Measurements from ENCODE around the gene TIAM2.
A peak's percentile ranks its signal among the peaks of the same experiment; 100 is the strongest.

TIAM2 gene

DNA sequence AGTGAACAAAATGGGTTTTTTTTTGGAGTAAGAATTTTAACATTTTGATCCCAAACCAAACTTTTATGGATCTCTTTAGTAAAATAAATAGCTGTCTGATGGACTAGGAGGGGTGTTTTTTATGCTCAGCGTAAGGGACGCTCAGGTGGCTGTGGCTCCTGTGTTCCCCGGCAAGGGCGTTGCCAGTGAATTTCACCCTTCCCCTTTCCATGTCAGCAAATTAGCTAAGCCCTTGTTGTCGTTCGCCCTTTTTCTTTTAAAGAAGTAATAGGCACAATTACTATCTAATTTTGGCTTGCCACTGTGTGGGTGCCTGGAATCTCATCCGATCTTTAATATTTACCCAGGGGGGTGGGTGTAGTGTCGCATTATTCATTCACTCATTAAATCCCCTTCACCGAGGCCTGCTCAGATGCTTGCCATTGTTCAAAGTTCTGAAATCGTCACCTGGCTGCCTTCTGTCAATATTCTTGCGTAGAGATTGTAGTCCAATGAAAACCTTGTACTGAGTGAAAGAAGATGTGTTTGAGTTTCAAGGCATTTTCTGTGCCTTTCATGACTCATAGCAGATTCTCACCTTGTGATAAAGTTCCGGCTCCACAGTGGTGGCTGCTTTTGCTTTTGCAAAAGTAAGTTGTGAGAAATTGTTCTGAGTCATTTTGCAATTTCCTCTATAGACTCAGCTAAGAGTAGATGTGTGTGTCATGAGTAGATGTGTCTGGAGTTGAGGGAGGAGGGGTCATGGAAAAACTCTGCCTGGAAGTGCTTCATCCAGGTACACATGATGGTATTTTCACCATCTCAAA is 228.7 kb downstream of the TIAM2 start:
- no peak overlapping the region for H2BK120ac ChIP-seq (ENCODE audit: insufficient read depth, low read length, poor library complexity)
- no peak overlapping the region for H3K23ac ChIP-seq (ENCODE audit: low read length)
- H2AFZ ChIP-seq (ENCODE audit: insufficient read depth, low read length, poor library complexity): no peak overlapping the region
- no peak overlapping the region for H3K4me2 ChIP-seq (ENCODE audit: low read length)
- H3K18ac ChIP-seq (ENCODE audit: low read length): no peak overlapping the region
- H3K27me3 ChIP-seq (ENCODE audit: insufficient read depth, low read length): no peaks in the 10 kb centered on the region
- peaks cover 3 to 6% of the 10 kb centered on the region in 2 experiments for H3K4me1 ChIP-seq (ENCODE audit: control insufficient read depth in 1 of 2, insufficient read depth in 2 of 2, low read length in 2 of 2)
- H3K9ac ChIP-seq (ENCODE audit: low read length): no peak overlapping the region
- no peak overlapping the region for H3K27ac ChIP-seq (ENCODE audit: low read depth, low read length)
- H2BK5ac ChIP-seq (ENCODE audit: low read depth, low read length, poor library complexity): no peak overlapping the region
- no peak overlapping the region for H3K14ac ChIP-seq (ENCODE audit: low read length)
- H3K36me3 ChIP-seq (ENCODE audit: control insufficient read depth in 1 of 2, insufficient read depth in 2 of 2, low read length in 2 of 2): no peaks in the 10 kb centered on the region
- H3K4me3 ChIP-seq (ENCODE audit: low read depth, low read length): no peak overlapping the region
- H4K12ac ChIP-seq (ENCODE audit: low read depth, low read length): no peak overlapping the region
- no CpG with 5 or more reads among the region's 12 CpGs for WGBS (ENCODE audit: extremely low coverage, insufficient coverage, insufficient read length)
- no peak overlapping the region for H4K91ac ChIP-seq (ENCODE audit: low read depth, low read length)
- H3K4ac ChIP-seq (ENCODE audit: low read depth, low read length): no peak overlapping the region
- peak; percentile 59 to 84 for DNase-seq
- no peak overlapping the region for H4K8ac ChIP-seq (ENCODE audit: low read depth, low read length)
- H3K79me2 ChIP-seq (ENCODE audit: control insufficient read depth, insufficient read depth, low read length, poor library complexity): no peaks in the 10 kb centered on the region
- H3K9me3 ChIP-seq (ENCODE audit: insufficient read depth, low read depth, low read length): peaks cover 2% of the 10 kb centered on the region
- H2BK12ac ChIP-seq (ENCODE audit: low read length): no peak overlapping the region
- no peaks in the 10 kb centered on the region for H3K79me1 ChIP-seq (ENCODE audit: low read length)
- no peak overlapping the region for H2AK5ac ChIP-seq (ENCODE audit: low read length)

DNA sequence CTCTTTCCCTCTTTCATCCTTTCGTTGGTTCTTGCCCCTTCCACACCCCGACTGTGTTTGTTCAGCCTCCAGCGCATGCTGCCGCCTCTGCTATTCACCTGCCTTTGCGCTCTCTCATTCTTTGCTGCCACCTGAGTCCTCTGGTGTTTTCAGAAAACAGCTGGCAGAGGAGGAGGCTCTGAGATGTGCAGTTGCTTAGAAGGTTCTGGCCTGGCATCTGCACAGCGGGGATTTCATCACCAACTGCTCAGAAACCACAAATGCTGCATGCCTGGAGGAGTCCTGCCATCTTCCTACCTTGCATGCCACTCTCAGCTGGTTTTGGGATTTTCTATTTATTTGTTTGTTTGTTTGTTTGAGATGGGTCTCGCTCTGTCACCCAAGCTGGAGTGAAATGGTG is 229.5 kb downstream of the TIAM2 start:
- Histone ChIP-seq H4K8ac (ENCODE audit: low read depth, low read length) (no peak overlapping the region), H3K4me2 (ENCODE audit: low read length) (no peak overlapping the region), H3K27me3 (ENCODE audit: insufficient read depth, low read length) (no peaks in the 10 kb centered on the region), H3K23ac (ENCODE audit: low read length) (no peak overlapping the region), H3K4me3 (ENCODE audit: low read depth, low read length) (no peak overlapping the region), H2AK5ac (ENCODE audit: low read length) (no peak overlapping the region), H3K27ac (ENCODE audit: low read depth, low read length) (no peak overlapping the region), H3K18ac (ENCODE audit: low read length) (no peak overlapping the region), H4K12ac (ENCODE audit: low read depth, low read length) (no peak overlapping the region), H2BK5ac (ENCODE audit: low read depth, low read length, poor library complexity) (no peak overlapping the region), H4K91ac (ENCODE audit: low read depth, low read length) (no peak overlapping the region), H3K79me1 (ENCODE audit: low read length) (no peaks in the 10 kb centered on the region), H2BK12ac (ENCODE audit: low read length) (no peak overlapping the region), H3K9ac (ENCODE audit: low read length) (peak overlapping the region; percentile 1), H2AFZ (ENCODE audit: insufficient read depth, low read length, poor library complexity) (no peak overlapping the region), H3K36me3 (ENCODE audit: control insufficient read depth in 1 of 2, insufficient read depth in 2 of 2, low read length in 2 of 2) (no peaks in the 10 kb centered on the region), H2BK120ac (ENCODE audit: insufficient read depth, low read length, poor library complexity) (peak overlapping the region; percentile 24), H3K79me2 (ENCODE audit: control insufficient read depth, insufficient read depth, low read length, poor library complexity) (no peaks in the 10 kb centered on the region), H3K9me3 (ENCODE audit: insufficient read depth, low read depth, low read length) (peaks cover 2% of the 10 kb centered on the region), H3K4me1 (ENCODE audit: control insufficient read depth in 1 of 2, insufficient read depth in 2 of 2, low read length in 2 of 2) (peaks cover 3 to 6% of the 10 kb centered on the region in 2 experiments), H3K4ac (ENCODE audit: low read depth, low read length) (no peak overlapping the region), H3K14ac (ENCODE audit: low read length) (no peak overlapping the region)
- no CpG with 5 or more reads among the region's 7 CpGs for WGBS (ENCODE audit: extremely low coverage, insufficient coverage, insufficient read length)
- DNase-seq: no peak

DNA sequence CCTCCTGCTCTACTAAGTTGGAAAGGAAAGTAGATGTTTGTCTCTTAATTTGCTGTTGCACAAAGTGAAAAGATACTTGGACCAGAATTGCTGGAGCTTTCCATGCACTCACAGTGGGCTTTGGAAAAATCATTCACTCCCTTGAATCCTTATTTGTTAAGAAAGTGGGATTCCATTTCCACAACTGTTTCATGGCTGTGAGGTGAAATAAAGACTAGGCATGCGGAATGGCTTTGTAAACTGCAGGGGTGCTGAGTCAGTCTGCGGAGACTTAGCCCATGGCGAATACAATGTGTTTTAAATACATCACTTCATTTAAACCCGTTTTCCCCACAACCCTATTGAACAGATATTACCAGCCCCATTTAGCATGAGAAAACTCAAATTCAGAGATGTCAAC is 231.9 kb downstream of the TIAM2 start:
- Histone ChIP-seq H3K79me2 (ENCODE audit: control insufficient read depth, insufficient read depth, low read length, poor library complexity) (no peaks in the 10 kb centered on the region), H3K27ac (ENCODE audit: low read depth, low read length) (no peak overlapping the region), H3K9me3 (ENCODE audit: insufficient read depth, low read depth, low read length) (peaks cover 2% of the 10 kb centered on the region), H3K4me2 (ENCODE audit: low read length) (no peak overlapping the region), H3K4me3 (ENCODE audit: low read depth, low read length) (no peak overlapping the region), H3K27me3 (ENCODE audit: insufficient read depth, low read length) (no peaks in the 10 kb centered on the region), H3K79me1 (ENCODE audit: low read length) (no peaks in the 10 kb centered on the region), H2BK120ac (ENCODE audit: insufficient read depth, low read length, poor library complexity) (no peak overlapping the region), H3K18ac (ENCODE audit: low read length) (no peak overlapping the region), H2BK12ac (ENCODE audit: low read length) (no peak overlapping the region), H2BK5ac (ENCODE audit: low read depth, low read length, poor library complexity) (no peak overlapping the region), H3K4ac (ENCODE audit: low read depth, low read length) (no peak overlapping the region), H3K9ac (ENCODE audit: low read length) (no peak overlapping the region), H3K23ac (ENCODE audit: low read length) (no peak overlapping the region), H3K4me1 (ENCODE audit: control insufficient read depth in 1 of 2, insufficient read depth in 2 of 2, low read length in 2 of 2) (peaks cover 3 to 6% of the 10 kb centered on the region in 2 experiments), H2AK5ac (ENCODE audit: low read length) (no peak overlapping the region), H4K12ac (ENCODE audit: low read depth, low read length) (no peak overlapping the region), H2AFZ (ENCODE audit: insufficient read depth, low read length, poor library complexity) (no peak overlapping the region), H3K14ac (ENCODE audit: low read length) (no peak overlapping the region), H4K91ac (ENCODE audit: low read depth, low read length) (no peak overlapping the region), H4K8ac (ENCODE audit: low read depth, low read length) (no peak overlapping the region), H3K36me3 (ENCODE audit: control insufficient read depth in 1 of 2, insufficient read depth in 2 of 2, low read length in 2 of 2) (no peaks in the 10 kb centered on the region)
- no peak for DNase-seq
- WGBS (ENCODE audit: extremely low coverage, insufficient coverage, insufficient read length): no CpG with 5 or more reads among the region's 4 CpGs

DNA sequence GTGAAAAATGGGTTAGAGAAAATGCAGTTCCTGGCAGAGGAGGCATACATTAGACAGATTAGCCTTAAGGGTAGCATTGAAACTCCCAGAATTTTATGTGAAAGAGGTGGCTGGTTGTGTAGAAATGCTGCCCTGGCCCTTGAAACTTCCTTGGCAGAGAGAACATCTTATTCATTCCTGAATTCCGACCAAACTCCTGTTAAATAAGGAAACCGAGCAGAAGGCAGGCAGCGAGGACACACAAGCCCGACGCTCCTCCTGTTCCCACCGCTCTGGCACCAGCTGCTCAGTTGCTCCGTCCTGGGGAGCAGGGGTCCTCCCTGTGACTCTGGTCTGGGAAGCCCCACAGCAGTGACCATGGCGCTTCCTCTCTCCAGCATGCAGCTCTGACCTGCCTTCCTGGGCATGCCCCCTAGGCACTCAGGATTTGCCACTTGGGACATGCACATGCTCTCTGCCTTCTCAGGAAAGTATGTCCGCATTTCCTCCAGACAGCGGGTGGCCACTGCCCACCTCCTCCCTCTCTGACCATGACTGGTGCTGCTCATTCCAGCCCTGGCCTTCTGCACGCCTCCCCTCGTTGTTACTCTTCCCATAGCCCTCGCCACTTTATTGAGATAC is 233.5 kb downstream of the TIAM2 start:
- Histone ChIP-seq H3K27ac (ENCODE audit: low read depth, low read length) (no peak overlapping the region), H2AFZ (ENCODE audit: insufficient read depth, low read length, poor library complexity) (no peak overlapping the region), H3K18ac (ENCODE audit: low read length) (no peak overlapping the region), H4K8ac (ENCODE audit: low read depth, low read length) (no peak overlapping the region), H3K4ac (ENCODE audit: low read depth, low read length) (no peak overlapping the region), H3K14ac (ENCODE audit: low read length) (no peak overlapping the region), H2BK120ac (ENCODE audit: insufficient read depth, low read length, poor library complexity) (no peak overlapping the region), H2AK5ac (ENCODE audit: low read length) (no peak overlapping the region), H3K4me3 (ENCODE audit: low read depth, low read length) (no peak overlapping the region), H3K4me2 (ENCODE audit: low read length) (no peak overlapping the region), H2BK12ac (ENCODE audit: low read length) (no peak overlapping the region), H3K36me3 (ENCODE audit: control insufficient read depth in 1 of 2, insufficient read depth in 2 of 2, low read length in 2 of 2) (no peaks in the 10 kb centered on the region), H2BK5ac (ENCODE audit: low read depth, low read length, poor library complexity) (no peak overlapping the region), H3K23ac (ENCODE audit: low read length) (no peak overlapping the region), H3K9me3 (ENCODE audit: insufficient read depth, low read depth, low read length) (peaks cover 2% of the 10 kb centered on the region), H4K91ac (ENCODE audit: low read depth, low read length) (no peak overlapping the region), H3K79me1 (ENCODE audit: low read length) (no peaks in the 10 kb centered on the region), H3K27me3 (ENCODE audit: insufficient read depth, low read length) (no peaks in the 10 kb centered on the region), H3K9ac (ENCODE audit: low read length) (no peak overlapping the region), H3K4me1 (ENCODE audit: control insufficient read depth in 1 of 2, insufficient read depth in 2 of 2, low read length in 2 of 2) (peaks cover 3 to 6% of the 10 kb centered on the region in 2 experiments), H3K79me2 (ENCODE audit: control insufficient read depth, insufficient read depth, low read length, poor library complexity) (no peaks in the 10 kb centered on the region), H4K12ac (ENCODE audit: low read depth, low read length) (no peak overlapping the region)
- WGBS (ENCODE audit: extremely low coverage, insufficient coverage, insufficient read length): no CpG with 5 or more reads among the region's 13 CpGs
- no peak for DNase-seq

Measured in trophoblast cell (in vitro differentiated cells and primary cell).